Stimulated activated CD4-positive, alpha-beta T cell treated with anti-CD3 and anti-CD28 coated beads, Interleukin-1b, Interleukin-23, amount 100 ng/mL, for 4 hours (primary cell): ENCODE data around the gene FASTK.
A peak's percentile ranks its signal among the peaks of the same experiment; 100 is the strongest.

Source experiments
- DNase-seq, 2 donors: peaks; one replicate each; pipeline ENCODE4 v3.0.0-alpha.2; 2020; ENCODE audit warnings: low read depth in 2 of 2

The FASTK gene

GRCh38 chr7:151095828-151096475, 15.3 kb upstream of the FASTK start:
- DNase-seq: no peak

DNA sequence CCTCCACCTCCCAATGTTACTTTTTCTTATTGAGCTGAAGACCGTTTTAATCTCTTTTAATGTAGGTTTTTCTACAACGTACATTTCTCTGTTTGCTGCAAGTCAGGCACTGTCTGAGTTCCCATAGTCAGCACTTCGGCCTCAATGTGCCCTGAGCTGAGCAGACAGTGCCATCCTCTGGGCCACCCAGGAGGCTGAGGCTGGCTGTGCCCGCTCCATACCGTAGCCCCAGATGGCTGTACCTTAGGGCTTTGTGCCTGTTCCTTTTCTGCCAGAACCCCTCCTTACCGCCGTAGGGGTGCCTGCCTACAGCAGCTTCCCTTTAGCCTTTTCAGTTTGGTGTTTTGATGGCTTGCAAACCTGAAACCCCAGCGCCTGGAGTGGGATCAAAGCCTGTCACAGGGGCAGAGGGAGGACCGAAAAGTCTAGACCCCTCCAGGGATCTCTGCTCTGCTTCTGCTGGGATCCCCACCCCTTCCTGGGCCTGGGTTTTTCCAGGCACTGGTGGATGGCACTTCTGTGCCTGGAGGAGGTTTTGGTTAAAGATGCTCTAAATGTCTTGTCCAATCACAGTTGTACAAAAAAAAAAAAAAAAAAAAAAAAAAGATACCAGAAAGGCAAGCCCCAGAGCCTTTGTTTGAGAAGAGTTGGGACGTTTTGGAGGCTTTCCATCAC, 14.7 kb upstream of the FASTK start:
- no peak for DNase-seq

DNA sequence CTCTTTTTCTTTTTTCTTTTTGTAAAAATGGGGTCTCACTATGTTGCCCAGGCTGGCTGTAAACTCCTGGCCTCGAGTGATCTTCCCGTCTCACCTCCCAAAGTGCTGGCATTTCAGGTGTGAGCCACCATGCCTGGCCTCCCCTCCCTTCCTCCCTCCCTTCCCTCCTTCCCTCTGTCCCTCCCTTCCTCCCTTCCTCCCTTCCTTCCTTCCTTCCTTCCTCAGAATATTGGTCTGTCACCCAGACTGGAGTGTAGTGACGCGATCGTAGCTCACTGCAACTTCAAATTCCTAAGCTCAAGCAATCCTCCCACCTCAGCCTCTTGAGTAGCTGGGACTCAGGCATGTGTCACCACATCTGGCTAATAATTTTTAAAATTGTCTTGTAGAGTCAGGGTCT, 14.1 kb upstream of the FASTK start:
- no peak for DNase-seq

DNA sequence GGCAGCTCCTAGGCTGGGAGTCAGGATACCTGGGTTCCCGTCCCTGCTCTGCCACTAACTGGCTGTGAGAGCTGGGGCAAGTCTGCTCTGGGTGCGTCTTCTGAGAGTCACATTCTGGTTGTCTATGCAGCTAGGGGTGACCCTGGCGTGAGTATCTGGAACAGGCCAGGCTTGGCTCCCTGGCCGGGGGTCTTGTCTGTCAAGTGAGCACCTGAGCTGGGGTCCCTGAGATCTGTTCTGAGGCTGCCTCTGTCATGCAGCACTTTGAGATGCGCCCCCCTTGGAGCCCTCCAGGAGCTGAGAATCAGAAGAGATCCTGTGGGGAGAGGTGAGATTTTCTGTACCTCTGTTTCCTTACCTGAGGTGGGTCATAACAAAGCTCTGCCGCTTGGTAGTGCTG, 13.1 kb upstream of the FASTK start:
- DNase-seq: no peak

- no peak for DNase-seq
These were observed 11.4 kb upstream of the FASTK start for GRCh38 chr7:151091988-151092387.

- no peak for DNase-seq
These were observed 10.8 kb upstream of the FASTK start for GRCh38 chr7:151091431-151091830.

DNA sequence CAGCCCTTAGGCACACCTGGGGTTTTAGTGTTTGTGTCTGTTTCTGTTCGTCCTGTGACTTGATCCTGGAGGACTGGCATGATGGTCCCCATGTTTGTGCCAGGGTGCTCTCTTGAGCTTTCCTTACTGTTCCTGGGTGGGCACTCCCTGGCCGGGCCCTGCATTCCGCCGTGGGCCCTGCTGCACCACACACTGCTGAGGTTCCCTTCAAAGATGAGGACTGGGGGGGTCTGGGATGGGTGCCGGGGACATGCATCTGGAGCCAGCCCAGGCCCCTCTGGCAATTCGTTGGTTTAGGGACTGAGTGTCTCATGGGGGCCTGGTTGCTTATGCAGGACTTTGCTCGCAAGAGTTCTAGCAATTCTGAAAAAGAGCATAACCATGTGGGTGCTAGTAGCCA, 10.4 kb upstream of the FASTK start:
- no peak for DNase-seq

DNA sequence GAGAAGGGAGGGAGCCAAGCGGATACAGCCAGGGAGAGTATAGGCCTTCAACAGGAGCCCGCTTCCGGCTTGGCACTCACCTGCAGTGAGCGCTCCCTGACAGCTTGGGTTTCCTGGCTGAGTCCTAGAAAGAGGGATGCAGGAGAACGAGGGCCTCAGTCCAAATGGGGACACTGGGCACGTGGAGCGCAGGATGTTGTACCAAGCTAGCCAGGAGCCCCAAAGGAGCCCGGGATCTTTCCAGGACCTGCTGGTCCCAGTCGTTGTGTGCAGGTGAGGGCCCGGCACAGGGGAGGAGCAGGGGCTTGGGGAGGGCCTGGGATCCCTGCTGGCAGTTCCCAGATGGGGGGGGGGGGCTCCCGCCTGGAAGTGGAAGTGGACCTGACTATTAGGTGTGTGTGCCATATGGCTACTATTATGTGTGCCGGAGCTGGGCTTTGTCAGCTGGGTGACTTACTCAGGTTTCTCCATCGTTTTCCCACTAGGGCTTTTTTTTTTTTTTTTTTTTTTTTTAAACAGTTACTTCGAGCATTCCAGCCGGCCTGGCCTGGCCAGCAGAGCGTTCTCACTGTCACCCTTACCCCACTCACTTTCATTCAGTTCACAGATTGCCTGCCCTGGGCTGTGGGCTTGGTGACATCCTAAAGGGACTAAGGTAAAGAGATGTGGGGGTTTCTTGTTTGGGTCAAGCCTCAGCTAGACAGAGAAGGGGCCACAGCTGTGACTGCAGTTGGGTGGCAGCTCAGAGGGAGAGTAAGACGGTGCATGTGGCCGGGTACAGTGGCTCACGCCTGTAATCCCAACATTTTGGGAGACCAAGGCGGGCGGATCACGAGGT, 9.5 kb upstream of the FASTK start:
- no peak for DNase-seq

GRCh38 chr7:151088856-151089699, 8.5 kb upstream of the FASTK start:
- DNase-seq: no peak

- DNase-seq: no peak
These were observed 7.6 kb upstream of the FASTK start for GRCh38 chr7:151088019-151088855.

DNA sequence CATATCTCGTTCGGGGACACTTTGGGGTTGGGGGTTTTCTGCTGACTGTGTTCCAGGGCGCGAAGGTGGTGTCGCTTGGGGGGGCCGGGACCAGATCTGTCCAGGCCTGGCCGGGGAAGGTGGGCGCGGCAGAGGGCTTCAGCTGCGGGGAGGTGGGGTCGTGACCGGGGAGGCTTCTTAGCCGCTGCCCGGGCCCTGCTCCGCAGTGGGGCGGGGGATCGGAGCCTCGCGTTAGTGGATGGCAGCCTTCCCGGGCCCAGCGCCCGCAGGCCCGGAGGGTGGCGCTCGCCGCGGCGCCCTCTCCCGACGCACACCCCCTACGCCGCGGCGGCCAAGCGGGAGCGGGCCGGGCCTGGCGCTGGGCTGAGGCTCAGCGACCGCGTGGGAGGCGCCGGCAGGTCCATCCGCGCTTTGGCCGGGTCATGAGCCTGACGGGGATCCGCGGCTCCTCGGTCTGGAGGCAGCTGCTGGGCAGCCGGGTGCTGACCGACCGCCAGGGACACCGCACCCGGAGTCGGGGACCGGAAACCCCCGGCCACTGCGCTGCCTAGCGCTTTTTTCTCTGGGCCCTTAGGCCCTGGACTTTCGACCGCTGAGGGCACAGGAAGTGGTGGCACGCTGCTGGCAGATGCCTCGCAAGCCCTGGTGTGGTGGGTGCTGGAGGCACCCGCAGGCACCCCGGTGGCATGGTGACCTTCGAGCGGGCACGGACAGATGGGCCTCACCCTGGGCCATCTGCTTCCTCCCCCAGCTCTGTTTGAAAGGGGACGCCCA, 6.8 kb upstream of the FASTK start:
- DNase-seq: peak in 1 of 2 donors; percentile 35

- DNase-seq: no peak
These were observed 6.2 kb upstream of the FASTK start for GRCh38 chr7:151086802-151087244.

DNA sequence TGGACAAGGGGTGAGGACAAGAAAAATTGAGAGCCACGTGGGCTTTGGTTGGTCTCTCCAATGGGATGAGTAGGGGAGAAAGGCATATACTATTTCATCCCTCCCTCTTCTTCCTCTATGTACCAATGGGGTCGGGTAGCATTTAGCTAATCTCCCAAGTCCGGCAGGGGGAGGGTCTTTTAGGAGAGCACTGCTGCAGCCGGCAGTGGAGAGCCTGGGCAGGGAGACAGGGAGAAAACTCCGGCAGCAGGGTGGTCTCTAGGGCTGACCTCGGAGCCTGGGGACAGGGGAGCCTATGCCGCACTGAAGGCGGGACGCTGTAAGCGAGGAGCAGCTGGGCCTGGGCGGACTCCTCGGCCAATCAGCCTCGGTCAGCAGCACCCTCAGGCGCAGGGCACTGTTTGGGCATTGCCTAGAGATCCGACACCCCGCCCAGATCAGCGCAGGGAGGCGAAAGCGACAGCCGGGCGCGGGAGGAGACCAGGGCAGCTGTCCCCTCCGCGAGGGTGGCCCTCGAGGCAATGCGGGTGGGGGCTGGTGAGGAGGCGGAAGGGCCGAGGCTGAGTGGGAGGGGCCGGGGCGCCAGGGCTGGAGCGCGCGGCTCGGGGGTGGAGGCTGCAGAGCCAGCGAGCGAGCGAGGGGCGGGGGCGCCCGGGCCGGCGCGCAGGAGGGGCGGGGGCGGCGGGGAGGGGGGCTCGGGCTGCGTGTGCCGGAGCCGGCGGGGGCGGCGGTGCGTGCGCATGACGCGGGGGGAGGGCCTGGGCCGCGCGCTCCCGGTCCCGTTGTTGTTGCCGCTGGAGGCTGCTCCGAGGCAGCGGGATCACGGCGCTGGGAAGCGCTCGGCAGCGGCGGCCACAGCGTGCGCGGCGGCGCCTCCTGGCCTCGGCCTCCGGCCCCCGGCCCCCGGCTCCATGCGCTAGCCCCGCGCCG, 5.3 kb upstream of the FASTK start, which contains the start of gene AGAP3:
TSS of gene AGAP3 (plus strand) at position 785 of the 930 bp plus-strand sequence. CDS start 267 bp downstream, outside the sequence.
- peak; percentile 49 to 59 for DNase-seq

DNA sequence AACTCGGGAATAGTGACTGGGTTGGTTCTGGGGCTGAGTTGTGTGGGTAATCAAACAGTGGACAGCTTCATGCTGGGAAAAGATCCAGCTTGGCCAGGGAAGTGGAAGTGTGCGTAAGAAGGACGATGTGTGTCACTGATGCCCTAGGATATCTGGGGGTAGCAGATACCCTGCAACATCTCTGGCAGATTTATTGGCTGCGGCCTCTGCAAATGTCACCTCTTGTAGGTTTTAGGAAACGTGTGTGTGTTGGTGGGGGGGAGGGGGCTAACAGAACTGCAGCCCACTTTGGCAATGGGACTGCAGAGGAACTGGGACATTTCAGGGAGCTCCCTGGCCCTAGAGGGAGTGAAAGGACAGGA, 4.7 kb upstream of the FASTK start:
- no peak for DNase-seq

GRCh38 chr7:151083824-151084160, 3.2 kb upstream of the FASTK start:
- DNase-seq: no peak

DNA sequence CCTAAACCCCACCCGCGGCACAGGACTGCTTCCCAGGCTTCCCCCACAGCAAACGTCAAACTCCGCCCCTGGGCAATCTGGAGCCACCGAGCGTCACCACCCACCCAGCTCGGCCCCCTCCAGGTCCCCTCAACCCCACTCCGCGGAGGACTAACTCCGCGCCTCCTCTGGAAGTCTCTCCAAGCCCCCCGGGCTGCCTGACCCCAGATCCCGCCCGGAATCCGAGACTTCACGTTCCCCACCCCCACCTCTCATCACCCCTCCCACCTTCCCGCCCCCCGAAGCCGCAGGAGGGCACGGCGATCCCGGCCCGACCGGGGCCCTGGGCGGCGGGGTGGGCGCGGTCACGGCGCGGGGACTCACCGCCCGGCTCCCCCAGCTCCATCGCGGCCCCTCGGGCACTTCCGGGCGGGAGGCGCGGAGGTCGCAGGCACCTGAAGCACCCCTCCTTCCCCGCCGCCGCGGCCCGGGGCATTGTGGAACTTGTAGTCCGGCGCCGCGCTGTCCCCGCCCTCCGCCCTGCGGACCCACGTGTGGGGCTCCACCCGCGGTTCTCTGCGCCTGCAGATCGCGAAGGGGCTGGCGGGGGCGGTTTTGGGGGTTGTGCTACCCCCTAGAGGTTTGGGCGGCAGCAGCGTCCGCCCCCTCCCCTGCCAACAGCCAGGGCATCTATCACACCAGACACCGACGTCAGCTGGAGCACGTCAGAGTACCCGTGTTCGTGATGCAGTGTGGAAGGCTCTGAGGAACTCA, 2.6 kb upstream of the FASTK start, which contains the start of gene TMUB1:
TSS of gene TMUB1 (minus strand) at position 423 of the 753 bp plus-strand sequence. CDS start 930 bp downstream, outside the sequence.
- DNase-seq: peak; percentile 75 to 77

DNA sequence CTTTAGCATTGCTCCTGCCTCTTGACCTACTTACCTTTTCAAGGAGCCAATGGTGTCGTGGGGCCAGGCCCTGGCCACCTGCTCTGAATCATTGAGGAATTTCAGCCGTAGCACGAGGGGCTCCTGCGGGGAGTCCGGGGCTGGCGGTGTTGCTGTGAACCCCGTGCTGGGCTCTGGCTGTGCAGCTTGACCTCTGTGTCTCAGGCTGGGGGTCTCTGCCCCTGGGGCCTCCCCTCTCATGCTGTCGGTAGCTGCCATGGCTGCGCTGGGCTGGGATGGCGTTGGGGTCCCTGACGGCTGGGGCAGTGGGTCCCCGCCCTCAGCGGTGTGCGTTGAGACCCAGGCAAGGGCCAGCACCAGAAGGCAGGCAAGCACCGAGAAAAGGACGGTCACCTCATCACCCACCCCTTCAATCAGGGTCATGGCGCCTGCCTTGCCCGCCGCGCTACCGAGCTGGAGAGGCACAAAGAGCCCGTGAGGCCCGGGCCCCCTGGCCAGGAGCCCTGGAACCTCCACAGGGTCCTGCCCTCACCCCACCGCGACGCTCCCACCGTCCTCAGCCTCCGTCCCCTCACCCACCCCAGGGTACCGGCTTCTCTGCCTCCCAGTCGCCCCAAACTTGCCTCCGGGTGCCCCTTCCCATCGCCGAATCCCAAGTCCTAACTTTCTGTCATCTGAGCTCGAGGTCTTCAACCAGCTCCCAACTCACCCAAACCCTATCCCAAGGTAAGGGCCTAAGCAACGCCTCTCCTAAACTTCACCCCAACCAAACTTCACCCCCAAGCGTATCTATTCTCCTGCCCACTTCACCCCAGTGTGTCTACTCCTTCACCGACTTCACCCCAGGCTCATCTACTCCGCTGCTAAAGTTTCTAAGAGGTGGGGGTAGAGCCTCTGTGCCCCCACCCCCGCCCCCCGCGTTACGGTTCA, 1.8 kb upstream of the FASTK start:
- no peak for DNase-seq
